Neutrophil (primary cell): ENCODE data around the gene CMSS1.

Experiments
- H3K27ac ChIP-seq: fragments of 200-600 bp; sonication (generic); 2 replicates; pipeline ENCODE4 v1.5.1; 2016; ENCODE audit warnings: mild to moderate bottlenecking, moderate library complexity
- H3K27me3 ChIP-seq: fragments of 200-600 bp; sonication (generic); 2 replicates; pipeline ENCODE4 v1.6.0; 2016; ENCODE audit warnings: mild to moderate bottlenecking
- H3K36me3 ChIP-seq: fragments of 200-600 bp; sonication (generic); 2 replicates; pipeline ENCODE4 v1.5.1; 2017
- H3K4me1 ChIP-seq, 2 experiments: fragments of 200-600 bp in 1 of 2; sonication (generic) in 1 of 2; 1 replicate in 1 of 2; 2 replicates in 1 of 2; pipeline versions ENCODE4 v1.5.1 to v1.6.1; 2013 to 2016; ENCODE audit warnings: low read depth in 1 of 2, low read length in 1 of 2, mild to moderate bottlenecking in 1 of 2, moderate library complexity in 1 of 2; ENCODE audit not compliant: control insufficient read depth in 1 of 2, insufficient read depth in 1 of 2
- H3K4me3 ChIP-seq, 2 experiments: fragments of 200-600 bp in 1 of 2; sonication (generic) in 1 of 2; 1 replicate in 1 of 2; 2 replicates in 1 of 2; pipeline ENCODE4 v1.5.1; 2013 to 2016; ENCODE audit warnings: low read depth in 1 of 2, low read length in 1 of 2, mild to moderate bottlenecking in 1 of 2, moderate library complexity in 1 of 2
- H3K9me3 ChIP-seq: fragments of 200-600 bp; sonication (generic); 2 replicates; pipeline ENCODE4 v1.5.1; 2016
- TF ChIP-seq, protein P1 (sequence below): fragments of 200-600 bp; sonication (generic); IDR thresholded peaks from 2 replicates; pipeline ENCODE4 v1.5.1; 2016; ENCODE audit warnings: antibody characterized with exemption

CMSS1 gene

DNA sequence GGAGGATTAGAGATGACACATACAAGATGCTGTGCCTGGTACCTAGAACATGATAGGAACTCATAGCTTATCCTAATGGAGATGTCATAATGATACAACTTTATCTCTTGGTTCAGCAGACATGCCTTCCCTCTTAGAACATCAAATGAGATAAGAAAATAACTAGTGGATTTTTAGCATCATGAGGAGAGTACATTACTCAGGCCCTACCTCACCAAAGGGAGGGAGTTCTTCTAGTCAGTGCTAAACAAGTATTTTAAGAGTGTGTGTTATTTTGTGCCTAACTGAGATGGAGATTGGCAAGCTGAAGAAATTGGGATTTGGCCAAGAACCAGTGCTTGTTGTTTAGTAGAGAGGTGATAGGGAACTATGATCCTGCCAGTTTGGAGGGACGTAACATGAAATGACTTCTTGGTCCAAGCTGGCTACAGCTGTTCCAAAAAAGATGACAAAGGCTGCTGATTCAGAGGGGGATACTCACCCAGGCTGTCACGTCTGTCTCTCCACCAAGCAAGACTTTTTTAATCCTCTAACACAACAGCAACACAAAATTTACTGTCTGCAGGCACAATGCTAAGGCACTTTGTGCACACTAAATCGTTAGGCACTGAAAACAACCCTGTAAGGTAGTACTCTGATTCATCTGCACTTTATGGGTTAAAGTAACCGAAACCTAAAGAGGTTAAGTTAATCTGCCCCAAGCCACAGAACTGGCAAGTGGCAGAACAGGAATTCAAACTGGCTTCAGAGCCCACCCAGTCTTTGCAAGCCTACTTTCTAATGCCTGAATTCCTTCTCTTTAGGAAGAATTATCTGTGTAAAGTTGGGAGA, 126.5 kb downstream of the CMSS1 start:
- Histone ChIP-seq H3K9me3 (no peaks in the 10 kb centered on the region), H3K36me3 (no peaks in the 10 kb centered on the region), H3K4me3 (no peak overlapping the region), H3K4me1 (no peaks in the 10 kb centered on the region), H3K27ac (no peak overlapping the region), H3K27me3 (no peaks in the 10 kb centered on the region)
- TF ChIP-seq, protein P1, sequence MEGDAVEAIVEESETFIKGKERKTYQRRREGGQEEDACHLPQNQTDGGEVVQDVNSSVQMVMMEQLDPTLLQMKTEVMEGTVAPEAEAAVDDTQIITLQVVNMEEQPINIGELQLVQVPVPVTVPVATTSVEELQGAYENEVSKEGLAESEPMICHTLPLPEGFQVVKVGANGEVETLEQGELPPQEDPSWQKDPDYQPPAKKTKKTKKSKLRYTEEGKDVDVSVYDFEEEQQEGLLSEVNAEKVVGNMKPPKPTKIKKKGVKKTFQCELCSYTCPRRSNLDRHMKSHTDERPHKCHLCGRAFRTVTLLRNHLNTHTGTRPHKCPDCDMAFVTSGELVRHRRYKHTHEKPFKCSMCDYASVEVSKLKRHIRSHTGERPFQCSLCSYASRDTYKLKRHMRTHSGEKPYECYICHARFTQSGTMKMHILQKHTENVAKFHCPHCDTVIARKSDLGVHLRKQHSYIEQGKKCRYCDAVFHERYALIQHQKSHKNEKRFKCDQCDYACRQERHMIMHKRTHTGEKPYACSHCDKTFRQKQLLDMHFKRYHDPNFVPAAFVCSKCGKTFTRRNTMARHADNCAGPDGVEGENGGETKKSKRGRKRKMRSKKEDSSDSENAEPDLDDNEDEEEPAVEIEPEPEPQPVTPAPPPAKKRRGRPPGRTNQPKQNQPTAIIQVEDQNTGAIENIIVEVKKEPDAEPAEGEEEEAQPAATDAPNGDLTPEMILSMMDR, result no peak

GRCh38 chr3:99945328-99945995, 127.8 kb downstream of the CMSS1 start:
- no peak overlapping the region for H3K27ac ChIP-seq
- H3K4me1 ChIP-seq, result no peaks in the 10 kb centered on the region
- H3K4me3 ChIP-seq, result no peak overlapping the region
- no peaks in the 10 kb centered on the region for H3K9me3 ChIP-seq
- no peaks in the 10 kb centered on the region for H3K27me3 ChIP-seq
- TF ChIP-seq, protein P1, result no peak
- H3K36me3 ChIP-seq, result no peaks in the 10 kb centered on the region

DNA sequence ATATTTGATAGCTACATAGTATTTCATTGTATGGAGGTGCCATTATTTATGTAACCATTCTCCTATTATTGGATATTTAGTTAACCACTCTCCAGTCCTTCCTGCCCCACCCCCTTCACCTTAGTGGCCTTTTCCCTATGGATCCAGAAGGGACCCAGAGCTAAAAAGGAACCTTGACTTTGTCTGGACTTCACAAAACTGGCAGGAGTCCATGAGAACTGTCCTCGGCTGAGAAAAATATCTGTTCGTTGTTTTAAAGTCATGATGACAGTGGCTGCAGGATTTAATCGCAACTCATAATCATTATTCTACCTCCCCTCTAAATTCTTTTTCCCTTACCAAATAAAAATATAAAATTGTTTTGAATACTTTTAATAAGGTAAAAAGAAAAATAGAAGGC, 129.7 kb downstream of the CMSS1 start:
- Histone ChIP-seq H3K36me3 (no peaks in the 10 kb centered on the region), H3K4me3 (no peak overlapping the region), H3K27me3 (no peaks in the 10 kb centered on the region), H3K9me3 (no peaks in the 10 kb centered on the region), H3K4me1 (no peaks in the 10 kb centered on the region), H3K27ac (no peak overlapping the region)
- TF ChIP-seq, protein P1, result no peak

DNA sequence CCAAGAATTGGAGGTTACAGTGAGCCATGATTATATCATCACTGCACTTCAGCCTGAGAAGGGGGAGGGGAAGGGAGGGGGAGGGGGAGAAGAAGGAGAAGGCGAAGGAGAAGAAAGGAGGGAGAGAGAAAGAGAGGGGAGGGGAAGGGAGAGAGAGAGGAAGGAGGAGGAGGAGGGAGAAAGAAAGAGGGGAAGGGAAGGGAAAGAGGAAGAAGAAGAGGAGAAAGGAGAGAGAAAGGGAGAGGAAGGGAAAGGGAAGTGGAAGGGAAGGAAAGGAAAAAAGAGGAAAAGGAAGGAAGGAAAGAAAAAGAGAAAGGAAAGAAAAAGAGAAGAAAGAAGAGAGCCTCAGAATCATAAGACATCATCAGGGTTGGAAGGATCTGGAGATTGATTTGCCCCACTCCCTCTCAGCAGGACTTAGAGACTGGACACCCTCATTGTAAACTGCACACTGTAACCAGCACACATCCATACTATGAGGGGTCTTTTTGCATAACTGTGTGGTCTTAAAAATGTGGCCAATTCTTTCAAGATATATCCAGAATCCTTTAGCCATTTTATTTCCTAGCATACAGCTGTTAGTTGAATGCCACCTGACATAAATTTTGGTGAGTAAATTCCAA, 130.9 kb downstream of the CMSS1 start:
- H3K9me3 ChIP-seq, result no peaks in the 10 kb centered on the region
- TF ChIP-seq, protein P1, result no peak
- H3K36me3 ChIP-seq, result no peaks in the 10 kb centered on the region
- H3K27me3 ChIP-seq, result no peaks in the 10 kb centered on the region
- no peak overlapping the region for H3K4me3 ChIP-seq
- no peak overlapping the region for H3K27ac ChIP-seq
- no peaks in the 10 kb centered on the region for H3K4me1 ChIP-seq

DNA sequence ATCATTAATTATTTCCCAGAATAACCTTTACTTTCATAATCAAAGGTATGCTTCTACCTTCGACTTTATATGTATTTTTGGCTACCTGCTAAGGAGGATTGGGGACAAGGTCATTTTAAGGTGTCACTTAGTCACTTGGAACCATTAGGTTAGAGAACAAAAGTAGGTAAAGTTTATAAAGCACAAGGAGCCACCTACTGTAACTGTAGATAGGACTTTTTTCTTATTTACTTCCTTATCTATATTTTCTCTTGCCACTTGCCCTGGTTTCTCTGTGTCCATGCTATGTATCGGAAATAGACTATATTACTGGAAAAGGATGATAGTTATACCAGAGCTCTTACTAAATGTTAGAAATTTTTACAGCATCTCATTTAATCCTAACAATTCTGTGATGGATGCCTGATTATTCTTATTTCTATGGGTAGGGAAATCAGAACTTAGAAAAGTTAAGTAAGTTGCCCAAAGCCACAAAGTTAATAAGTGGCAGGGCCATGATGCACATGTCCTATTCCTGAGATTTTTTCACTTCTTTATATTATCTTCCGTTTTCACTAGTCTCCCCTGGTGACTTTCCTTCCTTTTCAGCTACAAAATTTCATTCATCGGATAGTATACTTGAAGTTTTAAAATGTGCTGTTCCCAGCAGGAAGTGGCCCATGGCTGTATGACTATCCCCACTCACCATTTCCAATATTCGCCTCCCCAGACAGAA, 132.5 kb downstream of the CMSS1 start:
- no peak overlapping the region for H3K4me3 ChIP-seq
- TF ChIP-seq, protein P1, result no peak
- H3K27me3 ChIP-seq, result no peaks in the 10 kb centered on the region
- no peak overlapping the region for H3K27ac ChIP-seq
- H3K36me3 ChIP-seq, result no peaks in the 10 kb centered on the region
- H3K9me3 ChIP-seq, result no peaks in the 10 kb centered on the region
- no peaks in the 10 kb centered on the region for H3K4me1 ChIP-seq
